Activated CD4-positive, CD25-positive, alpha-beta regulatory T cell (primary cell): ENCODE results near the gene SND1.

Experiments
- DNase-seq, 4 experiments: peaks; one replicate each; lab custom pipeline; 2025; lab: John Stamatoyannopoulos, UW

SND1 gene

GRCh38 chr7:127995156-127995880 lies 343.3 kb downstream of the SND1 start:
- DNase-seq = no peak

- DNase-seq = no peak
Measured at GRCh38 chr7:127995881-127996215, 343.9 kb downstream of the SND1 start.

- DNase-seq = no peak
Measured at GRCh38 chr7:127996253-127997071, 344.5 kb downstream of the SND1 start.

GRCh38 chr7:127997226-127997922 lies 345.4 kb downstream of the SND1 start:
- DNase-seq = no peak

- DNase-seq = no peak
Measured at GRCh38 chr7:127998671-127999070, 346.7 kb downstream of the SND1 start.

- DNase-seq = no peak
Measured at GRCh38 chr7:128000048-128000447, 348.1 kb downstream of the SND1 start.

- DNase-seq = no peak
Measured at GRCh38 chr7:128000854-128001265, 348.9 kb downstream of the SND1 start.

GRCh38 chr7:128003167-128003566 lies 351.2 kb downstream of the SND1 start:
- DNase-seq = no peak

- DNase-seq = no peak
Measured at GRCh38 chr7:128003787-128004186, 351.8 kb downstream of the SND1 start.

GRCh38 chr7:128004623-128005022 lies 352.6 kb downstream of the SND1 start:
- no peak for DNase-seq

- no peak for DNase-seq
Measured at GRCh38 chr7:128005117-128005516, 353.1 kb downstream of the SND1 start.

GRCh38 chr7:128005759-128006159 lies 353.8 kb downstream of the SND1 start:
- DNase-seq = no peak

GRCh38 chr7:128006550-128007302 lies 354.7 kb downstream of the SND1 start:
- no peak for DNase-seq

GRCh38 chr7:128007303-128007680 lies 355.3 kb downstream of the SND1 start:
- DNase-seq = no peak

- no peak for DNase-seq
Measured at GRCh38 chr7:128008141-128008540, 356.1 kb downstream of the SND1 start.

- no peak for DNase-seq
Measured at GRCh38 chr7:128008744-128009143, 356.8 kb downstream of the SND1 start.

GRCh38 chr7:128010391-128011127 lies 358.6 kb downstream of the SND1 start:
- DNase-seq = no peak

- no peak for DNase-seq
Measured at GRCh38 chr7:128011131-128011661, 359.2 kb downstream of the SND1 start.

GRCh38 chr7:128014811-128015210 lies 362.8 kb downstream of the SND1 start:
- DNase-seq = no peak

- DNase-seq = no peak
Measured at GRCh38 chr7:128017460-128017859, 365.5 kb downstream of the SND1 start.
